Measurements from ENCODE around the gene R3HCC1L.

R3HCC1L gene

GRCh38 chr10:98292971-98293370, 158.5 kb downstream of the R3HCC1L start:
- DNase-seq = no peak

- no peak for DNase-seq
These were observed 159.3 kb downstream of the R3HCC1L start for GRCh38 chr10:98293550-98294269.

GRCh38 chr10:98294270-98294627, 159.8 kb downstream of the R3HCC1L start:
- no peak for DNase-seq
